PC-9 (cell line): ENCODE results near the gene VPS8.

Experiments
- EZH2 ChIP-seq: fragments of 200-600 bp; sonication (generic); IDR thresholded peaks from 2 replicates; pipeline ENCODE4 v1.8.0; 2017; ENCODE audit warnings: antibody characterized with exemption, low read depth
- TF ChIP-seq, protein P1 (sequence below): fragments of 200-600 bp; sonication (generic); conservative IDR thresholded peaks from 2 replicates; pipeline ENCODE4 v1.6.1; 2017; ENCODE audit warnings: mixed run types, antibody characterized with exemption, mild to moderate bottlenecking, moderate library complexity

DNA sequence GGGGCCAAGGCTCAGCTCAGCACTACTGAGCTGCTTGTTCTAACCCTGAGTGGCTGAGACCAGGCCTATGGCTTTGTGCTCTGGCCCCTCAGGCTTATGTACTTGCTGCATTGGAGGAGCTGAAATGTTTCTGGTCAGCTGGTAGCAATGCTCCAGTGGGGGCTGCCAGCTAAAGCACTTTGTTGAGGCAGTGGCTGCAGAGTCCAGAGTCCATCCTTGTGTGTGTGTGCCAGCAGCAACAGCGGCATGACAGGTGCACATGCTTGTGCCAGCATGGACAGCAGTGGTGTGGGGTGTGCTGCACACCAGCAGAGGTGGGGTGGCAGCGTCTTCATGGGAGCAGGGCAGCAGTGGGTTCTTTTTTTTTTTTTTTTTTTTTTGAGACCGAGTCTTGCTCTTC is 169.1 kb downstream of the VPS8 start:
- TF ChIP-seq, protein P1, sequence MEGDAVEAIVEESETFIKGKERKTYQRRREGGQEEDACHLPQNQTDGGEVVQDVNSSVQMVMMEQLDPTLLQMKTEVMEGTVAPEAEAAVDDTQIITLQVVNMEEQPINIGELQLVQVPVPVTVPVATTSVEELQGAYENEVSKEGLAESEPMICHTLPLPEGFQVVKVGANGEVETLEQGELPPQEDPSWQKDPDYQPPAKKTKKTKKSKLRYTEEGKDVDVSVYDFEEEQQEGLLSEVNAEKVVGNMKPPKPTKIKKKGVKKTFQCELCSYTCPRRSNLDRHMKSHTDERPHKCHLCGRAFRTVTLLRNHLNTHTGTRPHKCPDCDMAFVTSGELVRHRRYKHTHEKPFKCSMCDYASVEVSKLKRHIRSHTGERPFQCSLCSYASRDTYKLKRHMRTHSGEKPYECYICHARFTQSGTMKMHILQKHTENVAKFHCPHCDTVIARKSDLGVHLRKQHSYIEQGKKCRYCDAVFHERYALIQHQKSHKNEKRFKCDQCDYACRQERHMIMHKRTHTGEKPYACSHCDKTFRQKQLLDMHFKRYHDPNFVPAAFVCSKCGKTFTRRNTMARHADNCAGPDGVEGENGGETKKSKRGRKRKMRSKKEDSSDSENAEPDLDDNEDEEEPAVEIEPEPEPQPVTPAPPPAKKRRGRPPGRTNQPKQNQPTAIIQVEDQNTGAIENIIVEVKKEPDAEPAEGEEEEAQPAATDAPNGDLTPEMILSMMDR: no peak
- TF ChIP-seq EZH2: no peak
